ENCODE results near the gene ALDH1A2.

DNA sequence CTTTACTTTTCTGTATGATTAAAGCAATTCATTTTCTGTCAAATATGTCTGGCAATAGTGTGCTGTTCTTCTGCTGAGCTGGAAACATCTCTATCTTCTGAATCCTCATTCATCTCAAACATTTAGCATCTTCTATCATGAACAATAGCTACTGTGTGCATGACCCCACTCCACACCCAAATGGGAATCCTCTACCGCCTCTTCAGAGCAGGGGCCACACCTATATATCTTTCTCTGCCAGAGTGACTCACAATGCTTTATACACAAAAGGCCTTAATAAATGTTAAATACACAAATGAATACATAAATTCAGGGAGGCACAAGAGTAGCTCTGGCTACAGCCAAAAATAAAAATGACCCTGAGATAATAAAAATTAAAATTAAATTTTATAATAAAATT lies 8.0 kb downstream of the ALDH1A2 start:
- TF ChIP-seq, protein P1, sequence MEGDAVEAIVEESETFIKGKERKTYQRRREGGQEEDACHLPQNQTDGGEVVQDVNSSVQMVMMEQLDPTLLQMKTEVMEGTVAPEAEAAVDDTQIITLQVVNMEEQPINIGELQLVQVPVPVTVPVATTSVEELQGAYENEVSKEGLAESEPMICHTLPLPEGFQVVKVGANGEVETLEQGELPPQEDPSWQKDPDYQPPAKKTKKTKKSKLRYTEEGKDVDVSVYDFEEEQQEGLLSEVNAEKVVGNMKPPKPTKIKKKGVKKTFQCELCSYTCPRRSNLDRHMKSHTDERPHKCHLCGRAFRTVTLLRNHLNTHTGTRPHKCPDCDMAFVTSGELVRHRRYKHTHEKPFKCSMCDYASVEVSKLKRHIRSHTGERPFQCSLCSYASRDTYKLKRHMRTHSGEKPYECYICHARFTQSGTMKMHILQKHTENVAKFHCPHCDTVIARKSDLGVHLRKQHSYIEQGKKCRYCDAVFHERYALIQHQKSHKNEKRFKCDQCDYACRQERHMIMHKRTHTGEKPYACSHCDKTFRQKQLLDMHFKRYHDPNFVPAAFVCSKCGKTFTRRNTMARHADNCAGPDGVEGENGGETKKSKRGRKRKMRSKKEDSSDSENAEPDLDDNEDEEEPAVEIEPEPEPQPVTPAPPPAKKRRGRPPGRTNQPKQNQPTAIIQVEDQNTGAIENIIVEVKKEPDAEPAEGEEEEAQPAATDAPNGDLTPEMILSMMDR (IDR thresholded peaks at IDR 0.05): no peak
- TF ChIP-seq POLR2AphosphoS5 (IDR thresholded peaks at IDR 0.05; ENCODE audit: insufficient read depth in 1 of 2, low read depth in 1 of 2) (no peak), POLR2A (IDR thresholded peaks at IDR 0.05) (no peak)
